IPS-18c (cell line): ENCODE data around the gene EVI5L.

Source experiments
- H3K4me3 ChIP-seq: 2 replicates; pipeline ENCODE4 v1.7.0; 2013; ENCODE audit warnings: low read depth, mild to moderate bottlenecking, low read length, moderate library complexity; ENCODE audit not compliant: insufficient read depth
- H3K9me3 ChIP-seq: one replicate; pipeline ENCODE4 v1.6.1; 2013; ENCODE audit warnings: mild to moderate bottlenecking, low read length, moderate library complexity; ENCODE audit not compliant: control insufficient read depth, insufficient read depth

The EVI5L gene

DNA sequence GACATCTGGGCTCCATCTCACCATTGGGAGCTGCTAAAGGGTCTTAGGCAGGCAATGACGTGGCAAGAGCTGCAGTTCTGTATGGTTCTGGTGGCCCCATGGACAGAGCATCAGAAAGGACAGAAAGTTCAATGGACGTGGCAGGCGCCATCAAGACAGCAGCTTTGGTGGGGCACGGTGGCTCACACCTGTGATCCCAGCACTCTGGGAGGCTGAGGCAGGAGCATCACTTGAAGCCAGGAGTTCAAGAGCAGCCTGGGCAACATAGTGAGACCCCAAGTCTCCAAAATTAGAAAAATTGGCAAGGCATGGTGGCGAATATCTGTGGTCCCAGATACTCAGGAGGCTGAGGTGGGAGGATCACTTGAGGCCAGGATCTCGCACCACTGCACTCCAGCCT, 9.5 kb downstream of the EVI5L start:
- Histone ChIP-seq H3K9me3 (no peaks in the 10 kb centered on the region), H3K4me3 (no peak overlapping the region)

DNA sequence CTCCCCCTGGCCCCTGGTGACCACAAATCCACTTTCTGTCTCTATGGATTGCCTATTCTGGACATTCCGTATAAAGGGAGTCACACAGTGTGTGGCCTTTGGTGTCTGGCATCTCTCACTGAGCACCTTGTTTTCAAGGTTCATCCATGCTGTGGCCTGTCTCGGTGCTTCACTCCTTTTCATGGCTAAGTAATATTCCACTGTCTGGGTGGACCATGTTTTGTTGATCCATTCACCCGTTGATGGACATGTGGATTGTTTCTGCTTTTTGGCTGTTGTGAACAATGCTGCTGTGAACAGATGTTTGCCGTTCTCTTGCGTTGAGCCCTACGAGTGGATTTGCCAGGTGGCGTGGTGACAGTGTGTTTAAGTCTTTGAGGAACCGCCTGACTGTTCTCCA, 10.6 kb downstream of the EVI5L start:
- Histone ChIP-seq H3K9me3 (no peaks in the 10 kb centered on the region), H3K4me3 (no peak overlapping the region)

- Histone ChIP-seq H3K9me3 (no peaks in the 10 kb centered on the region), H3K4me3 (no peak overlapping the region)
These were observed 12.0 kb downstream of the EVI5L start for GRCh38 chr19:7841751-7842660.

- Histone ChIP-seq H3K9me3 (no peaks in the 10 kb centered on the region), H3K4me3 (no peak overlapping the region)
These were observed 12.8 kb downstream of the EVI5L start for GRCh38 chr19:7842661-7843294.

DNA sequence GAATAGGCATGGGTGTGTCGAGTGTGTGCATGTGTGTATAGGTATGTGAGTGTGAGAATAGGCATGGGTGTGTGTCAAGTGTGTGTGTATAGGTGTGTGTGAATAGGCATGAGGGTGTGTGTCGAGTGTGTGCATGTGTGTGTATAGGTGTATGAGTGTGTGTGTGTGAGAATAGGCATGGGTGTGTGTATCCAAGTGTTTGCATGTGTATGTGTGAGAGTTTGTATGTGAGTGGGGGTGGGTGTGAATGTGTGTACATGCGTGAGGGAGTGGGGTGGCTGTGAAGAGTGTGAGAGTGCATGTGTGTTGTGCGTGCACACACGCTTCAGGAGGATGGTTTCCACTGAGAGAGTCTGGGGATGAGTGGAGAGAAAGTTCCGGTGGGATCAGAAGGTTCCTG, 13.5 kb downstream of the EVI5L start:
- Histone ChIP-seq H3K9me3 (no peaks in the 10 kb centered on the region), H3K4me3 (no peak overlapping the region)

GRCh38 chr19:7844405-7844804, 14.4 kb downstream of the EVI5L start:
- Histone ChIP-seq H3K4me3 (no peak overlapping the region), H3K9me3 (no peaks in the 10 kb centered on the region)

DNA sequence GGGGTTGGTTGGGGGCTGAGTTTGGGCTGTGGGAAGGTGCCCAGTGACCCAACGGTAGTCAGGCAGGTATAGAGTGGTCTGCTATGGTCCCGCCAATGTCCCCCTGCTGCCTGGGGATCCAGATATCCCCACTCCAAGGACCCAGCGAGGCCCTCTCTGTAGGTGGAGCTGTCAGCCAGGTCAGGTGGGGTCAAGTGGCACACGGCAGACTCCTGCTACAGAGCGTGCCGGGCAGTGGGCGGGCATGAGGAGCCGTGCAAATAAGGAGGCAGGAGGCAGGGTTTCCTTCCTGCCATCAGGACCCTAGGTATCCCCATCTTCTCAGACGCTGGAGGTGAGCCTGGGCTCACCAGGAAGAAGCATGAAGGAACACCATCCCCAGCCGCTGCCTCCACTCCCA, 14.9 kb downstream of the EVI5L start:
- no peaks in the 10 kb centered on the region for H3K9me3 ChIP-seq
- H3K4me3 ChIP-seq = no peak overlapping the region

DNA sequence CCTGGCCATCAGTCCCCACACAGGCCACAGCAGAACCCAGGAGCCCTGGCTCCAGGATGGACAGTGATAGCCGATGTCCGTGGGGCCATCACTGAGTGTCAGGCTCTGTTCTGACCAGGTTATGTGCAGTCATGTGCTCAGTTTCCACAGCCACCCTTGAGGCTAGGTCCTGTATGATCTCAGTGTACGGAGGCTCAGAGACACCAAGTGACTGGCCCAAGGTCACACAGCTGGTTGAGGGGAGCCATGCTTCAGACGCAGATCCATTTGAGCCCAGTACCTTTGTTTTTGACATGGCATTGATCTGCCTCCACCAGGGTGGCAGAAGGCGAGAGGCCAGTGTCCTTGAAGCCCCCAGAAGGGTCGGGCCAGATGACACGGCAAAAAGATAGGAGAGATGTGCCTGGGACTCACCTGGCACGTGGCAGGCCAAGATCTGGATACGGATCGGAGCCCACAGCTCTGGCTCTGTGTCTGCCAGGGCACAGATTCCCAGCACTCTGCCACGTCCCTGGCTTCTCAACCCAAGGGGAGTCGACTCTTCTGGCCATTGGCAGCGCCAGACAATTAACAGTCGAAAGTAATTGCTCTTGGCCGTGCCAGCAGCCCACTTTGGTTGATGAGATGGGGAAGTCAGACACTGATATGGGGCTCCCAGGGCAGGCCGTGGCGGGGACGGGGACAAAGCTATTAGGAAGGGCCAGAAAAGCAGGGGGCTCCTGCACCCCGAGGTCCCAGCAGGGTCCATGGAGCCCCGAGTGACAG, 15.6 kb downstream of the EVI5L start:
- Histone ChIP-seq H3K9me3 (no peaks in the 10 kb centered on the region), H3K4me3 (no peak overlapping the region)

GRCh38 chr19:7846155-7846646, 16.2 kb downstream of the EVI5L start:
- H3K4me3 ChIP-seq = no peak overlapping the region

DNA sequence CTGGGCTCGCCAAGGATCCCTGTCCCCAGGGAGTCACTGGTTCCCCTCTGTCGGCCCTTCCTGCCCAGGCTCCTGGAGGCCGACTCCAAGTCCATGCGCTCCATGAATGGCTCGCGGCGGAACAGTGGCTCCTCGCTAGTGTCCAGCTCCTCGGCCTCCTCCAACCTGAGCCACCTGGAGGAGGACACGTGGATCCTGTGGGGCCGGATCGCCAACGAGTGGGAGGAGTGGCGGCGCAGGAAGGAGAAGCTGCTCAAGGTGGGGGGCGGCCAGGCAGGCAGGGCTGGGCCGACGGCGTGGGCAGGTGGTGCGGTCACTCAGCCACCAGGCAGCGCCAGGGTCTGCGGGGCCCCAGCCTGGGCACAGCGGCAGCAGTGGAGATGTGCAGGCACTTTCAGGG, 17.6 kb downstream of the EVI5L start:
- no peak overlapping the region for H3K4me3 ChIP-seq
- H3K9me3 ChIP-seq = no peaks in the 10 kb centered on the region

More at GRCh38 chr19:7846155-7846646, 16.2 kb downstream of the EVI5L start:
- H3K9me3 ChIP-seq = no peaks in the 10 kb centered on the region

GRCh38 chr19:7848779-7849457, 18.9 kb downstream of the EVI5L start:
- no peaks in the 10 kb centered on the region for H3K9me3 ChIP-seq
- H3K4me3 ChIP-seq = no peak overlapping the region

GRCh38 chr19:7849631-7849999, 19.6 kb downstream of the EVI5L start:
- H3K9me3 ChIP-seq = no peaks in the 10 kb centered on the region
- no peak overlapping the region for H3K4me3 ChIP-seq

- H3K4me3 ChIP-seq = no peak overlapping the region
- no peaks in the 10 kb centered on the region for H3K9me3 ChIP-seq
These were observed 20.2 kb downstream of the EVI5L start for GRCh38 chr19:7850000-7850813.

DNA sequence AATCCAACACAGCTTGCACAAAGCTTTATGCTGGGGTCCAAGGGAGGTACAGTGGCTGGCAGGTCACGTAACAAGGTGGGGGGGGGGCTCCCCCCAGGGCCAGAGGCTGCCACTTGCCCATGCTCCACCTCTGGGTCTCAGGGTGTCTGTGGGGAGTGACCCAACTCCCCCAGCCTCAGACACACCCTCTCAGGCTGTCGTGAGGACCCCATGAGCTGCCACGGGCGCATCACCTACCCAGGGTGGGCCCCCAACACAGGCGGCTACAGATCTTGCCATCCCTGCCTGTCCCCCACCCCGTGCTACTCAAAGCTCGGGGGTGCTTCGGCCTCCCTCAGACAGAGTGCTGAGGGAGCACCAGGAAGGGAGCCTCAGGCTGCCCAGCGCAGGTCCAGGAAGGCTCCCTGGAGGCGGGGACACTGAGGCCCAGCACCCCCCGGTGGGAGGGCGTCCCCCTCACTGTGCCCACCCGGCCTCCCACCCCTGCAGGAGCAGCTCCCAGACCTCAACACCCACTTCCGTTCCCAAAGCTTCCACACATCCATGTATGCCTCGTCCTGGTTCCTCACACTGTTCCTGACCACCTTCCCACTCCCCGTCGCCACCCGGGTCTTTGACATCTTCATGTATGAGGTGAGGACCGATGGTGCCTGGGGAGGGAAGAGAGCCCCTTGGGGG, 21.1 kb downstream of the EVI5L start:
- no peak overlapping the region for H3K4me3 ChIP-seq
- H3K9me3 ChIP-seq = no peaks in the 10 kb centered on the region

DNA sequence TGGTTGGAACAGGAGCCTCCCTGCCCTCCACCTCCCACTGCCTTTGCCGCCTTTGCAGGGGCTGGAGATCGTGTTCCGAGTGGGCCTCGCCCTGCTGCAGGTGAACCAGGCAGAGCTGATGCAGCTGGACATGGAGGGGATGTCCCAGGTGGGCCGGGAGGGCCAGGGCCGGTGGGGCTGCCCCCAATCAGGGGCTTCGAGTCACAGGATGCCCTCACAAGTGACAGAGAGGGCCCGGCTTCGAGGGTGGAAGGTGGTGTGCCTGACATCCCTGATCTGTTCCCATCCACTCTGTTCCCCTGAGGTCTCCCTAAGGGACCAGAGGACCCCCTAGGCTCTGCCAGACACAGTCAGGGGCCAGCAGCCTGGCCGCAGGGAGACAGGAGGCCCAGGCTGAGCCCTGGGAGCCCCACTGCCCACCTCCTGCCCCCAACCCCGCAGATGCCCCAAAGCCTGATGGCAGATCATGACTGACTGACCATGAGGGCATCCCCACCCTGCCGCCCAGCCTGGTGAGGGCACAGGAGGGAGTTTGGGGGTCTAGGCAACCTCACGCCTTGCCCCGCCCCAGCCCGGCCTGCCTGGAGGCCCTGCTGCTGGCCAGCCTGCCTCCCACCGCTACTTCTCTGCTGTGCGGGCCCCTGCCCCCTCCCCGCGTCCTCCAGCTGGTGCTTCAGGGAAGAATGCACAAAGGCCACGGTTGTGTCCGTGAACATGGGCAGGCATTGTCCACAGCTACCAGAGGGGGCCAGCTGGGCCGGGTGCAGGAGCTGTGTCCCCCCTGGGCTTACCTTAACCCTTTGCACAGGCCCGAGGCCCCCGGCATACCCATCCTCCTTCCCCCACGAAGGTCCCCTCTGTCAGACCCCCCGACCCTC, 21.8 kb downstream of the EVI5L start:
- Histone ChIP-seq H3K4me3 (no peak overlapping the region), H3K9me3 (no peaks in the 10 kb centered on the region)
